ENCODE measurements around the gene ACVR2A.

DNA sequence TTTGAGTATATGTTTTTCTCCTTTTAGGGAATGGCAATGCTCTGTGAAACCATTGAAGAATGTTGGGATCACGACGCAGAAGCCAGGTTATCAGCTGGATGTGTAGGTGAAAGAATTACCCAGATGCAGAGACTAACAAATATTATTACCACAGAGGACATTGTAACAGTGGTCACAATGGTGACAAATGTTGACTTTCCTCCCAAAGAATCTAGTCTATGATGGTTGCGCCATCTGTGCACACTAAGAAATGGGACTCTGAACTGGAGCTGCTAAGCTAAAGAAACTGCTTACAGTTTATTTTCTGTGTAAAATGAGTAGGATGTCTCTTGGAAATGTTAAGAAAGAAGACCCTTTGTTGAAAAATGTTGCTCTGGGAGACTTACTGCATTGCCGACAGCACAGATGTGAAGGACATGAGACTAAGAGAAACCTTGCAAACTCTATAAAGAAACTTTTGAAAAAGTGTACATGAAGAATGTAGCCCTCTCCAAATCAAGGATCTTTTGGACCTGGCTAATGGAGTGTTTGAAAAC is 82.3 kb downstream of the ACVR2A start:
- TF ChIP-seq TAF1 (IDR thresholded peaks at IDR 0.05; ENCODE audit: borderline replicate concordance, insufficient read depth, low read length) (no peak), POLR2AphosphoS5 (IDR thresholded peaks at IDR 0.05; ENCODE audit: low read depth, low read length) (no peak), SIN3A (IDR thresholded peaks at IDR 0.05; ENCODE audit: borderline replicate concordance, insufficient read depth, low read length) (no peak)
- TF ChIP-seq, protein P1, sequence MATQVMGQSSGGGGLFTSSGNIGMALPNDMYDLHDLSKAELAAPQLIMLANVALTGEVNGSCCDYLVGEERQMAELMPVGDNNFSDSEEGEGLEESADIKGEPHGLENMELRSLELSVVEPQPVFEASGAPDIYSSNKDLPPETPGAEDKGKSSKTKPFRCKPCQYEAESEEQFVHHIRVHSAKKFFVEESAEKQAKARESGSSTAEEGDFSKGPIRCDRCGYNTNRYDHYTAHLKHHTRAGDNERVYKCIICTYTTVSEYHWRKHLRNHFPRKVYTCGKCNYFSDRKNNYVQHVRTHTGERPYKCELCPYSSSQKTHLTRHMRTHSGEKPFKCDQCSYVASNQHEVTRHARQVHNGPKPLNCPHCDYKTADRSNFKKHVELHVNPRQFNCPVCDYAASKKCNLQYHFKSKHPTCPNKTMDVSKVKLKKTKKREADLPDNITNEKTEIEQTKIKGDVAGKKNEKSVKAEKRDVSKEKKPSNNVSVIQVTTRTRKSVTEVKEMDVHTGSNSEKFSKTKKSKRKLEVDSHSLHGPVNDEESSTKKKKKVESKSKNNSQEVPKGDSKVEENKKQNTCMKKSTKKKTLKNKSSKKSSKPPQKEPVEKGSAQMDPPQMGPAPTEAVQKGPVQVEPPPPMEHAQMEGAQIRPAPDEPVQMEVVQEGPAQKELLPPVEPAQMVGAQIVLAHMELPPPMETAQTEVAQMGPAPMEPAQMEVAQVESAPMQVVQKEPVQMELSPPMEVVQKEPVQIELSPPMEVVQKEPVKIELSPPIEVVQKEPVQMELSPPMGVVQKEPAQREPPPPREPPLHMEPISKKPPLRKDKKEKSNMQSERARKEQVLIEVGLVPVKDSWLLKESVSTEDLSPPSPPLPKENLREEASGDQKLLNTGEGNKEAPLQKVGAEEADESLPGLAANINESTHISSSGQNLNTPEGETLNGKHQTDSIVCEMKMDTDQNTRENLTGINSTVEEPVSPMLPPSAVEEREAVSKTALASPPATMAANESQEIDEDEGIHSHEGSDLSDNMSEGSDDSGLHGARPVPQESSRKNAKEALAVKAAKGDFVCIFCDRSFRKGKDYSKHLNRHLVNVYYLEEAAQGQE (IDR thresholded peaks at IDR 0.05; ENCODE audit: insufficient read depth in 1 of 2, low read depth in 2 of 2, low read length in 2 of 2): no peak

All from PFSK-1 (cell line).